Stimulated activated CD8-positive, alpha-beta memory T cell treated with anti-CD3 and anti-CD28 coated beads, Interleukin-12 subunit alpha, Interleukin-12 subunit beta, amount 100 ng/mL, for 1 hour (primary cell): ENCODE measurements around the gene PRDM13.
"Not testable (repeated sequence)": the region's sequence is repeated elsewhere in the genome, so short reads cannot be mapped to it uniquely, and the experiment has no call there.

Experiments used
- DNase-seq: peaks from one replicate; pipeline ENCODE4 v3.0.0-alpha.2; 2020; ENCODE audit warnings: low read depth

The PRDM13 gene

DNA sequence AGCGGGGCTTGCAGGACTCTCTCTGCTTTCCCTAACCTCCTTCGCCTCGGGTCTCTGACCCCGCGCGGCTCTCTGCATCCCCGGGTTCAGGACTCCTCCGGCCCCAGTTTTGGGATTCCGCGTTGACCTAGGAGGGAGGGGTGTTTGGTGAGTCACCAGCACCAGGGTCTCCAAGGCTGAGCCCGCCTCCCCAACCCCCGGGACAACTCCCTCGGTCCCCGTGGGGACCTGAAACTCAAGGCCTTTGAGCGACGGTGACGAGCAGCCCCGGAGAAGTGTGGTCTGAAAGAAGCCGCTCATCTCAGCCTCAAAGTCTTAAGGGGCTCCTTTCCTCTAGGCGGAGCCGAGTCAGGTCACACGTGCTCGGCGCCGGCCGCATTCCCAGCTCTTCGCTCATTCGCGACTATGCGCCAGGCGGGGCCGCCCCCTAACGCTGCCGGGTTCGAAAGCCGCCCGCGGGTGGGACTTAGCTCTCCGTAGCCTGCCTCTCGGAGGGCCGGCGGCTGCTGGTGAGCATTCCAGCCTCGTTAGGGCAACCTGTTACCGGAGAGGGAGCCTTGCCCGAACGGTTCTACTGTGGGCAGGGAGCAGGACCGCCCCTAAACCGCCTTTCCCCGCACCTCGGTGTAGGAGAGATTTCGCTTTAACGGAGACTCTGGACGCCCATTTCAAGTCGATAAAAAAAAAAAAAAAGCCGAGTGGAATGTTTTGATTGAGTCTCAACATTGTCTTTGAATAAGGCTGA, 3.0 kb upstream of the PRDM13 start:
- no peak for DNase-seq

DNA sequence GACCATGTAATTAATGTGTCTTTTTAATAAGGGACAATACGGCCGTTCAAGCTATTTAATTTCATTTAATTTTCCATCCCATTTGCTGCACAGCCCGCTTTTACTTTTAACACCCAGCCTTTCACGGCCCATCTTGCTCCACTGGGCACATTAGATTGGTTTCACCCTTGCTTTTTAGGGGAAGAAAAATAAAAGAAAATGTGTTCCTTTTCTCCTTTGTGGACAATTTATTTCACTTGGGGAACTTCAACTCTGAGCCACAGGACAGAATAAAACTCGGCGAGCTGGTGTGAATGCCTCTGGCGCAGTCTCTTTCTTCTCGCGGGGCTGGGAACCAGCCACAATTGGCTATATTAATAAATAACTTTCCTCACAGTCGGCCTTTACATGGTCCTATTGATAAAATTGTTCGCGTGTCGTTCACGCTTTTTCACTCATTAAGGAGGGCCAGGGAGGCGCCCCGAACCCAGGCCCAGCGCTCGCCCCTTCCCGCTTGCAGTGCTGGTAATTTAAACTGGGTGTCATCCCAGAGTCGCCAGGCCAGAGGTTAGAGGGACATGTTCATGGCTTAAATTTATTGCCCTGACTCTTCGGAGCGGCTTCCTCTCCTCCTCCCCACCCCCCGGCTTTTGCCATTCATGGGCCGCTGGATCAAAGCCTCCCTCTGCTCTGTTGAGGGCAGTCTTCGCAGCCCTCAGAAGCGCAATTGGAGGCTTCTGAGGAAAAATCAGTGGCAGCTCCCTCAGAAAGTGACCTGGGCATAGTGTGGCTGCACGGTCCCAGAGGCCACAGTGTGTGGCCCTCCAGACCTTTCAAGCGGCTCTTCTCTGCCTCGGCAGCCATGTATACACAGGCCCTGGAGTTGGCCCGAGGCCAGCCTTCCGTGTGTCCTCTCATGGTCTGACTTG, 2.2 kb upstream of the PRDM13 start:
- DNase-seq: no peak

DNA sequence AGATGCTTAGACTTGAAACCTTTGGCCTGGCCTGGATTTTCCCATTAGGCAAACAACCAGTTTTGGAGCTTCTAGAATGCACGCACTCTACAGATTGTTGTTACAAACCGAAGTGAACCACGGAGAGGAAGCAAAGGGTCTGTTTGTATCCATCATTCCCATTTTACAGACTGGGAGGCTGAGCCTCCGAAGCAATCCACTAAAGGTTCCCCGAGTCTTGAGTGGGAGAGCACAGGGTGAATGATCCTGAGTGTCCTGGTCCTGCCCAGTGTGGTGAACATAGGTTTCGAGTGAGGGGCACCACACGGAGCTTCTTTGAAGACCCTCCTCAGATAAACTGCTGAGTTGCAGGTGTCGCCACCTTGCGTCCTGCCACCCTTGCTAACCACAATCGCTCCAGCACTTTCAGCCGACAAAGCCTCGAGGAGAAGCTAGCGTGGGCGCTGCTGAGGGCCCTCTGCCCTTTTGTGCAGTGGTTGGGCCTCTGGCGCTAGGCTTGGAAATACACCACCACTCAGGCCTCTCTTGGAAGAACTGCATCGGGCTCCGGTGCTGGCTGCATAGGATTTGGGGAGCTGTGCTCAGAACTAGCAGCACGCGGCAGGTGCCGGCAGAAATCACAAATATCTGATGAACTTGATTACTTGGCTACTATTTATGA, 1.4 kb upstream of the PRDM13 start:
- no peak for DNase-seq

DNA sequence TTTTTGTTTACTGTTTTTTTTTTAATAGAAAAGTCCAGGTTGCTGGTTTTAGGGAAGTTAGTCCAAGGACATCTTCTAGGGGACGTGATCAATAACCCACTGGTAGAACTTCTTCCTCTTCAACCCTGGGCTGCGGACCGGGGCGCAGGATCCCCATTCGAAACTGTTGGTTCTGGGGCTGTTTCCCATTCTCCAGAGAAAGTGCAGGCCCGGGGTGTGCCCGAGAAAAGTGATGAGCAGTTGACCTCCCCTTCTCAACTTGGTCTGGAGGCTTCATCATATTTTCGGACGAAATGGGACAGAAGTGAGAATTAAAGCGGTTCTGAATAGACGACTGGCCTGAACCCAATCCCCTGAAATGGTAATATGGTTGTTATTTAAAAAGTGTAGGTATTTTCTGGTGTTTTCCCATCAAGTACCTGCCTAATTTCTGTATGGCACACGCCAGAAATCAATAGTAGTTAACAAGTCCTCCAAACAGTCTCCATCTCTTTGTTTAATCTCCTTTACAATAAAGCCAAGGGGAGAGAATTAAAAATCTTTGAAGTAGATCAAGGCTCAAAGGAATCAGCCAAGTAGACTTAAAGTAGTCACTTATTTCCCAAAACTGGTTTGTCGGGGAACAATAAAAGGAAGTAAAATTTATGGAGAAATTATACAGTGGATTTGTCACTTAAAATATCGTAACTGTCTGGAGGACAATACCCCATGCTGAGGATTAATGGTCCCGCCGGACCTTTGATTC, 550 bp upstream of the PRDM13 start:
- no peak for DNase-seq

DNA sequence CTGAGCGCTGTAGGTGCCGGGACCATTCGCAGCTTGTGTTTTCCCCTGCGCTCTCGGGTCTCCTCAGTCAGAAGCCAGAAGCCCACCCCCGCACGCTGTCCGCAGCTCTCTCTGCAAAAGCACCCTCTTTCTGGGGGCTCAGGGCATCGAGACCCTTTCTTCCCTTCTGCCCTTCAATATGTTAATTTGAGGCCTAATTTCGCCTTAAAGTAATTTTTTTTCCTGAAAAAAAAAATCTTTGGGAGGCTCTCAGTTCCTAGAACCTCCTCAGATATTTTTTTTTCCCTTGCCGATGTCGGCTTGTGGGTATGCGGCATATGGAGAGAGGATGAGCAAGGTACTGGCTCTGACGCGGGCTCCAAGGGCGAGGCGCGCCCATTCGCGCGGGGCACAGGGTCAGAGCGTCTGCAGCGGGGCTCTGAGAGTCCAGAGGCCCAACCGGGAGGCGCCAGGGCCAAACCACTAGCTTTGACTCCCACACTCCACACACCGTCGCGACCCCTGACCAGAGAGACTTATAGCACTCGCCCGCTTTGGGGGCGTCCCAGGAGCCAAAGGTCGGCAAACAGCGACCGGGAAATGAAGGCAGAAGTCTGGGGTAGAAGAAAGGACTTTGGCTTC, 893 bp downstream of the PRDM13 start:
- no peak for DNase-seq

DNA sequence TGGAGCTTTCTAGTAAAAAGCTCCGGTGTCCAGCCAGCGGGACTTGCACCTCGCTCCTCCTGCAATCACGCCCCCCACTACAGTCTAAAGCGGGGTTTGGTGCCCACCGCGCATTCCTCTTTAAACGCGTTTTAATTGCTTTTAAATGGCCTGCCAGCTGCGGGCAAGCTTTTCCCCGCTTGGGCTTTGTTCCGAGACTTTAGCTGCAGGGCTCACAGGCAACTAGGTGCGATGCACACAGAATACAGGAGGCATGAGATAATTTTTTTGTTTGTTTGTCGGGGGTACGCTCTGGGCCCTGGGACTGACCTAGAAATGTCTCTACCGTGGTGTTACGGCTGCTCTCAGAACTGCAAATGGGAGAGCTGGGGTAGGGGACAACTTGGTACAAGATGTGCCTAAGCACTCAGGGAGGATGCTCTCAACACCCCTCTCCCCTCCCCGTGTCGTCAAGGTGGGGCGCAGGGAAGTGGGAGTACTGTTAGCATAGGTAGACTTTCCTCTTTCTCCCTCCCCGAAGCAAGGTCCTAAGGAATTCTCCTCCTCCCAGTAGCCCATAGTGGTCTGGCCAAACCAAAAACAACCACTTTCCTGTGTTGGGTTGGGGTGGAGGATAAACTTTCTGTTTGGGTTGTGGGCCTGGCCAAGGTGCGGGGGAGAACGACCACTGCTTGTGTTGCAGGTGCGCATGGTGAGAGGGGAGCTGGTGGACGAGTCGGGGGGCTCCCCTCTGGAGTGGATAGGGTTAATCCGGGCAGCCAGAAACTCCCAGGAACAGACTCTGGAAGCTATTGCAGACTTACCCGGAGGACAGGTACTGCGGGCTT, 1.6 kb downstream of the PRDM13 start:
- DNase-seq: no peak

DNA sequence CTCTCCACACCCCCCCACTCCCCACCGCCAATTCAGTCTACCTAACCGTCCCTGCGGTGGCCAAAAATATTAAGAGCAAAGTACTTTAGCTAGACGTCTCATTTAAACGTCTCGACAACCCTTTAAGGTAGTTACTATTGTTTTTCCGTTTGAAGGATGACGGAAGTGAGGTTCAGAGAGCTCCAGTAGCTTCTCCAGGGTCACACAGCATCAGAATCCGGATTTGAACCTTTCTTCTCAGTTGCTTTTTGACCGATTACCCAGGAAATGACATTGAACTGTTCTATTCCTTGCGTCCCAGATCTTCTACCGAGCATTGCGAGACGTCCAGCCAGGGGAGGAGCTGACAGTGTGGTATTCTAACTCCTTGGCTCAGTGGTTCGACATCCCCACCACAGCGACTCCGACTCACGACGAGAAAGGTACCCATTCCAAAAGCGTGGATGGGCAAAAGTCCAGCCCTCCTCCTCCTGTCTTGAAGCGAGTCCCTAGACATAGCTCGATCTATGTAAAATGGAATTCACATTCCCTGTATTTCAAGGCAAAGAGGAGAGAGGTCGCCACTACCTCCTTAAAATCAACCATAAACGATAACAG, 2.4 kb downstream of the PRDM13 start:
- DNase-seq: no peak

DNA sequence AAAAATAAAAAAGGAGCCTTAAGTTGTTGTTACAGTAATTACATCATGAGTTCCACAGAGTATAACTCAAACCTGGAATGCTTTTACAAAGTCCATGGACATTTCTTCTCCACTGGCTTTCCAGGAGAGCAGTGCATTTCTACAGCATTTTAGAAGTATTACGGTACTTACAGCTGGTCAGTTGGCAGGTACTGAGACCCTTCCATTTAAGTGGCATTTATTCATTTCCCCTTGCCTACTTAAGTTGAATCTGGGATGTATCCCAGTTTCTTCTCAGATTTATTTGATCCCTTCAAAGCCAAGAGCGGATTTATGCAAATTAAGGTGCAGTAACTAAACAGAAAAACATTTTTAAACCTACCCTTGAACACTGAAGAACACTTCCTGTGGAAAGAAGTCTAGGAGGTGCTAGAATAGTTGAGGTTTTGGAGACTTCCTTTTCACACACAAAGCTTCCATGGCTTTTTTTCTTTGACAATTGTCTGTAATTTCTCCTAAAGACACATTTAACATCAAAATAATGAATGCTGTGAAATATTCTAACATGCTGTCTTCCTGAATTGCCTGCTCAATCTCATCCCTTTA, 3.4 kb downstream of the PRDM13 start:
- DNase-seq: no peak

DNA sequence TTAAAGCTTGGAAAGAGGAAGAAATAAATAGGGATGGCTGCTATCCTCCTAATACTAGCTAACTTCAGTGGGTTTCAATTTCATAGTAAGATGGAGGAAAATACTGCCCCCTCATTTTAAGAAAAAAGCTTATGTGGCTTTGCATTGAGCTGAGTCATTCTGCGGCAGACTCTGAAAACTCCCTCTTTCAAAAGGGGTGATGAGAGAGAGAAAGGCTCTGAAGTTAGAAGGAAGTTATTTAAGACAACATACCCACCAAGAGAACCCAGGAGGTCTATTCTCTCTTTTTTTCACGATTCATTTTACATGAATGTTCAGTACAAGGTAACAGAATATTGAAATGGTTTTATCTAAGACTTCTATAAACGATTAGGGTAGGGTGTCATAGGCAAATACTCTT, 4.5 kb downstream of the PRDM13 start:
- no peak for DNase-seq

DNA sequence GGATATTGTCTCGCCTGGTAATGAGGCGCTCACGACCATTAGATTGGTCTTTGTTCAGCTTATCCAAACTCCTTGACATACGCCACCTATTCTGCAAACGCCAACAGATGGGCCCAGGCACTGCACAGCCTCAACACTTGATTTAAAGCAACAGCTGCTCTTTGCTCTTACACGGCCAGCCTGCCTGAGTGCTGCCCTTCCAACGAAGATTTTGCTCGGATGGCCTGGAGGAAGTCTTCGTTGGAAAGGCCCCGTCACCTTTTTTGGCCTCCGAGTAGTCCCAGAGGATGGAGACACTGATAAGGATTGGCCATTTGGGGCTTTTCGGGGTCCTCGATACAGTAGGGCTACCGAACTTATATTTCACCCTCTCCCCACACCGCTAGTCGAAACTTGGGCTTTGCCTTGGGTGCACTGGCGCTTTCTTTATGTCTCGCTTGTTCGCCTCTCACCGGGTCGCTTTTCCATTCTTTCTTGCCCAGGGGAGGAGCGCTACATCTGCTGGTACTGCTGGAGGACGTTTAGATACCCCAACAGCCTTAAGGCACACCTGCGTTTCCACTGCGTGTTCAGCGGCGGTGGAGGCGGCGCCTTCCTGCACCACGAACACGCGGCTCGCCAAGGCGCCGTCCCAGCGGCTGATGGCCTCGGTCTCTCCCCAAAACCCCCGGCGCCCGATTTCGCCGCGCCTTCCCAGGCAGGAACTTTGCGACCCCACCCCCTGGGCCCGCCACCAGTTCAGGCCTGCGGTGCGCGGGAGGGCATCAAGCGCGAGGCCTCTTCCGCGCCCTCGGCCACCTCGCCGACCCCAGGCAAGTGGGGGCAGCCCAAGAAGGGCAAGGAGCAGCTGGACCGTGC, 6.1 kb downstream of the PRDM13 start:
- DNase-seq: no peak

DNA sequence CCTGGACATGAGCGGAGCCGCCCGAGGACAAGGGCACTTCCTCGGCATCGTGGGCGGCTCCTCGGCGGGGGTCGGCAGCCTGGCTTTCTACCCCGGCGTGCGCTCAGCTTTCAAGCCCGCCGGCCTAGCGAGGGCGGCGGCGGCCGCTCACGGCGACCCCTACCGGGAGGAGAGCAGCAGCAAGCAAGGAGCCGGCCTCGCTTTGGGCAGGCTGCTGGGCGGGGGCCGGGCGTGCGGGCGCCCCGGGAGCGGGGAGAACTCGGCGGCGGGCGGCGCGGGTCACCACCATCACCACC, 6.7 kb downstream of the PRDM13 start:
- no peak for DNase-seq

DNA sequence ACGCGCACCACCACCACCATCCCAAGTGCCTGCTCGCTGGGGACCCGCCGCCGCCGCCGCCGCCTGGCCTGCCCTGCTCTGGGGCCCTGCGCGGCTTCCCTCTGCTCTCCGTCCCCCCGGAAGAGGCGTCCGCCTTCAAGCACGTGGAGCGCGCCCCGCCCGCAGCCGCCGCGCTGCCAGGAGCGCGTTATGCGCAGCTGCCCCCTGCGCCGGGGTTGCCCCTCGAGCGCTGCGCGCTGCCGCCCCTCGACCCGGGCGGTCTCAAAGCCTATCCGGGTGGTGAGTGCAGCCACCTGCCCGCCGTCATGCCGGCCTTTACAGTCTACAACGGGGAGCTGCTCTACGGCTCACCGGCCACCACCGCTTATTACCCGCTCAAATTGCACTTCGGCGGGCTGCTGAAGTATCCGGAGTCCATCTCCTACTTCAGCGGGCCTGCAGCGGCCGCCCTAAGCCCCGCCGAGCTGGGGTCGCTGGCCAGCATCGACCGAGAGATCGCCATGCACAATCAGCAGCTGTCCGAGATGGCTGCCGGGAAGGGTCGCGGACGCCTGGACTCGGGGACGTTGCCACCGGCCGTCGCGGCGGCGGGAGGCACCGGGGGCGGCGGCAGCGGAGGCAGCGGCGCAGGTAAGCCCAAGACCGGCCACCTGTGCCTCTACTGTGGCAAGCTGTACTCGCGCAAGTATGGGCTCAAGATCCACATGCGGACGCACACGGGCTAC, 7.2 kb downstream of the PRDM13 start:
- DNase-seq: no peak

DNA sequence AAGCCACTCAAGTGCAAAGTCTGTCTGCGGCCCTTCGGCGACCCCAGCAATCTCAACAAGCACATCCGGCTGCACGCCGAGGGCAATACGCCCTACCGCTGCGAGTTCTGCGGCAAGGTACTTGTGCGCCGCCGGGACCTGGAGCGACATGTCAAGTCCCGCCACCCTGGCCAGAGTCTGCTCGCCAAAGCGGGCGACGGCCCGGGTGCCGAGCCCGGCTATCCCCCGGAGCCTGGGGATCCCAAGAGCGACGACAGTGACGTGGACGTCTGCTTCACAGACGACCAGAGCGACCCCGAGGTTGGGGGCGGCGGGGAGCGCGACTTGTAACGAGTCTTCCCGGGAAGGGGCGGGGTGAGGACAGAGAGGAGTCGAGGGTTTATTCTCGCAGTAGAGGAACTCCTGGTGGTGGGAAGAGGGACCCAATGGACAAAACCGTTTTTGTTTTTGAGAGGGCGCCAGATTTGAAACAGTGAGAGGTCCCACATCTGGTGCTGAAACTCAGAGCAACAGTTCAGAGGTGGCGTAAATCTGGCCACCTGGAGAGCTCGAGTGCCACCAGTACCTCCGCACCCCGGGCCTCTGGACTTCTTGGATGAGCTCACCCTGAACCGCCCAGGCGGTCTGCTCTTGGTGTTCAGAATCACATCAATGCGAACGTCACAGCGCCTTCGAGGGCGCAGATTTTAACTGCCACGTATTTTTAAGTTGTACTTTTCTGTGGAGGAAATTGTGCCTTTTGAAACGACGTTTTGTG, 8.0 kb downstream of the PRDM13 start:
- no peak for DNase-seq

DNA sequence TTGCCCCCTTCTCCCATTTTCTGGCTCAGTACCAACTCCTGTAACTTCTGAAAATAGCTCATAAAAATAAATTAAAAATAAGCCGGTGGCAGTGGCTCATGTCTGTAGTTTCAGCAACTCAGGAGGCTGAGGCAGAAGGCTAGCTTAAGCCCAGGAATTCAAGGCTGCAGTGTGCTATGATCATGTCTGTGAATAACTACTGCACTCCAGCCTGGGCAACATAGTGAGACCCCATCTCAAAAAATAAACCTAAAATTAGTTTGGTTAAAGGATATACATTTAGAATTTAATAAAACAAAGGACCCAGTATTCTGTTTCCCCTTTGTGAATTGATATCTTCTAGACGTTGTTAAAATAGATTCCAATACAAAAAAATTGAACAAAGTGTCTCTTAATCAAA, 10.5 kb downstream of the PRDM13 start:
- no peak for DNase-seq

DNA sequence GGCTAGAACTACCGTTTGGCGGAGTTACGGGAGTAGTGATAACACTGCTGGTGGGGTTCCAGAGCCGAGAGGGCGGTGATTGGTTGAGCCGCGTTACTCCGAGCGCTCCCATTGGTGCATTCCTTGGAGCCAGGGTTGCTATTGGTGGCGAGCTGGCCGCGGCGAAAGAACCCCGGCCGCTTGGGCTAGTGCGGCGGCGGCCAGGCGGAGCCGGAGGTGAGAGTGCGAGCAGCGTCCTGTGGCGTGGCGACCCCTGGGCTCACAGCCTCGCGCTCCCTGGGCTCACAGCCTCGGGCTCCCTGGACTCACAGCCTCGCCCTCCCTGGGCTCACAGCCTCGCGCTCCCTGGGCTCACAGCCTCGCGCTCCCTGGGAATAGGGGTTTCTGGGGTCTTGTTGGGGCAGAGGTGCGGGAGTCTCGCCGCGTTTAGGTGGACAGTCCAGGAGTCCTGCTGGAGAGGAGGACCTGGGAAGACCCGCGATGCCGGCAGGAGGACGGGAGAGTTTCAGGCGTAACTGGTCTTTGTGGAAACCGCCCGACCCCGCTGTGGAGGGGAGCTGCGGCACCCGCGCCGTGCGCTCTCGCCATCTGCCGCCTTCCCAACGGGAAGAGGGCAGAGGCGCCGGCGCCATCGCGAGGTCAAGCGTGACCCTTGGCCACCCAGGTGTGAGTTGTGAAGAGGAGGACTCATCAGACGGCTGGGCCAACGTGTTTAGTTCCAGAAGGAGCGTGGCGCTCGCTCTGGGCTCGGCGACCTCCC, 12.2 kb downstream of the PRDM13 start:
- DNase-seq: no peak

DNA sequence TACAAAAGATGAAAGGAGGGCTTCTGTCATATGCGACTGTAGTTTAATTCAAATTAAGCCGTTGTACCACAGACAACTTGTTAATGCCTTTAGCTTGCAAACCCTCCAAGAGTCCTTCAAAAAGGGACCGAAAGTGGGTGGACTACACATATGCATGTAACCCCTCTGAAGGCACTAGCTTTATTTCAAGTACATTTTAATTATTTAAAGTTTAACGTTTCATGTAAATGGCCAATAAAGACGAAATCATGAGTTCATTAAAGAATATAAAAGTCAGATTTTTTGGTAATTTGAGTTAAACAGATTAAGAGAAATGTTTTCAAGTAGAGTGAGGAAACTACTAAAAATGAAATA, 12.8 kb downstream of the PRDM13 start:
- DNase-seq: no peak

DNA sequence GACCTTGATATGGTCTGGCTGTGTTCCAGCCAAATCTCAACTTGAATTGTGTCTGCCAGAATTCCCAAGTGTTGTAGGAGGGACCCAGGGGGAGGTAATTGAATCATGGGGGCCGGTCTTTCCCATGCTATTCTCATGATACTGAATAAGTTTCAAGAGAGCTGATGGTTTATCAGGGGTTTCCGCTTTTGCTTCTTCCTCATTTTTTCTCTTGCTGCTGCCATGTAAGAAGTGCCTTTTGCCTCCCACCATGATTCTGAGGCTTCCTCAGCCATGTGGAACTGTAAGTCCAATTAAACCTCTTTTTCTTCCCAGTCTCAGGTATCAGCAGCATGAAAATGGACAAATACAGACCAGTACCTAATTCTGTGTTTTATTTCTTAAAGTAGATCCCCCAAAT, 15.4 kb downstream of the PRDM13 start:
- not testable (repeated sequence) for DNase-seq
